RWPE2 (cell line): Measurements from ENCODE around the gene CCDC122.

ENCODE experiments used
- ATAC-seq: fragments of 200-7000 bp; cut with Tn5 transposase; 3 replicates; pipeline ENCODE4 v1.9.1; 2021; ENCODE audit warnings: low read depth
- DNase-seq: peaks from one replicate; pipeline ENCODE4 v3.0.0-alpha.2; 2020; ENCODE audit warnings: low spot score
- H3K27ac ChIP-seq: fragments of 450-650 bp; 2 replicates; pipeline ENCODE4 v1.5.1; 2017; ENCODE audit warnings: mild to moderate bottlenecking; ENCODE audit not compliant: poor library complexity, severe bottlenecking
- H3K27me3 ChIP-seq: fragments of 250-450 bp; sonication (Bioruptor Pico); 2 replicates; pipeline ENCODE4 v1.5.1; 2021; ENCODE audit warnings: mild to moderate bottlenecking, moderate library complexity; ENCODE audit not compliant: insufficient read depth, poor library complexity, severe bottlenecking
- H3K36me3 ChIP-seq: fragments of 250-450 bp; sonication (Bioruptor Pico); 2 replicates; pipeline ENCODE4 v1.5.1; 2020; ENCODE audit warnings: low read depth, mild to moderate bottlenecking, moderate library complexity
- H3K4me1 ChIP-seq: fragments of 250-450 bp; sonication (Bioruptor Pico); 2 replicates; pipeline ENCODE4 v1.5.1; 2021; ENCODE audit warnings: mild to moderate bottlenecking, moderate library complexity; ENCODE audit not compliant: insufficient read depth, poor library complexity, severe bottlenecking
- H3K4me3 ChIP-seq: fragments of 250-450 bp; sonication (Bioruptor Pico); 2 replicates; pipeline ENCODE4 v1.5.1; 2021; ENCODE audit warnings: mild to moderate bottlenecking, moderate library complexity; ENCODE audit not compliant: severe bottlenecking
- H3K9me3 ChIP-seq: fragments of 250-450 bp; sonication (Bioruptor Pico); 2 replicates; pipeline ENCODE4 v1.5.1; 2021; ENCODE audit warnings: mild to moderate bottlenecking, moderate library complexity; ENCODE audit not compliant: severe bottlenecking
- TF ChIP-seq, protein P1 (sequence below): fragments of 450-650 bp; IDR thresholded peaks from one replicate; pipeline ENCODE4 v1.5.1; 2017; ENCODE audit warnings: mild to moderate bottlenecking, moderate library complexity; ENCODE audit not compliant: poor library complexity, severe bottlenecking

CCDC122 gene

DNA sequence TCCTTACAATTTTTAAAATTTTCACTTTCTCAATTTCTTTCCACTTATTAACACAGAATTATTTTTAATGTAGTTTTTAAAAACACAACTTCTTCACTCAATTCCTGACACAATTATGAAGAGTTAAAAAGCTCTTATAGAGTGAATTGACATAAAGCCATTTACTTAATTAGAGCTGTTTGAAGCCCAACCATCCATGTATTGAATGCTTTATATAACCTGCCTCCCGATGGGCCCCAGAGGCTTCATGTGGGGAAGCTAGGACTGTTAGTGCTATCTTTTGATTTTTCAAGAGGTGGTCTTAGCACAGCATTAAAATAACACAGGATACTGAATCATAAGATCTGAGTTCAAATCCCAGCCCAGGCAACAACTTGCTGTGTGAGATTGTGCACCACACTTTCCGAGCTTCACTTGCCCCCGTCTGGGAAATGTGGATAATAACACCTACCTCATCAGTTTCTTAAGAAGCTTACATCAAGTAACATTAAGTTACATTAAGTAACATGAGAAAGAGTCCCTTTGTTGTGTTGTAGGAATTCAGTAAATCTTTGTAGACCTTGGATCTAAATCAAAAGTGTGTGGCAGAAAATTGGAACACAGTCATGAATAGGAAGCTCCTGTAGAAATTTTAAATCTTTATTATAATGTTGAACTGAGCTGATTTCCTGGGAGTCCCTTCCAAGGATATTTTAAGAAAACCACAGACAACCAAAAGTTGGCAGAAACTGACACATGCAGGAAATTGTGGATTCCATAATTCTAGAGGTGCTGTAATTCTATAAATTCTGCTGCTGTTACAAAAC is 87.3 kb downstream of the CCDC122 start:
- DNase-seq (no peak), ATAC-seq (no peak)
- H3K4me1 ChIP-seq: peaks cover 2% of the 10 kb centered on the region
- H3K36me3 ChIP-seq: no peaks in the 10 kb centered on the region
- TF ChIP-seq, protein P1, sequence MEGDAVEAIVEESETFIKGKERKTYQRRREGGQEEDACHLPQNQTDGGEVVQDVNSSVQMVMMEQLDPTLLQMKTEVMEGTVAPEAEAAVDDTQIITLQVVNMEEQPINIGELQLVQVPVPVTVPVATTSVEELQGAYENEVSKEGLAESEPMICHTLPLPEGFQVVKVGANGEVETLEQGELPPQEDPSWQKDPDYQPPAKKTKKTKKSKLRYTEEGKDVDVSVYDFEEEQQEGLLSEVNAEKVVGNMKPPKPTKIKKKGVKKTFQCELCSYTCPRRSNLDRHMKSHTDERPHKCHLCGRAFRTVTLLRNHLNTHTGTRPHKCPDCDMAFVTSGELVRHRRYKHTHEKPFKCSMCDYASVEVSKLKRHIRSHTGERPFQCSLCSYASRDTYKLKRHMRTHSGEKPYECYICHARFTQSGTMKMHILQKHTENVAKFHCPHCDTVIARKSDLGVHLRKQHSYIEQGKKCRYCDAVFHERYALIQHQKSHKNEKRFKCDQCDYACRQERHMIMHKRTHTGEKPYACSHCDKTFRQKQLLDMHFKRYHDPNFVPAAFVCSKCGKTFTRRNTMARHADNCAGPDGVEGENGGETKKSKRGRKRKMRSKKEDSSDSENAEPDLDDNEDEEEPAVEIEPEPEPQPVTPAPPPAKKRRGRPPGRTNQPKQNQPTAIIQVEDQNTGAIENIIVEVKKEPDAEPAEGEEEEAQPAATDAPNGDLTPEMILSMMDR: no peak
- H3K9me3 ChIP-seq: no peaks in the 10 kb centered on the region
- H3K4me3 ChIP-seq: no peak overlapping the region
- H3K27me3 ChIP-seq: no peaks in the 10 kb centered on the region
- H3K27ac ChIP-seq: no peak overlapping the region

DNA sequence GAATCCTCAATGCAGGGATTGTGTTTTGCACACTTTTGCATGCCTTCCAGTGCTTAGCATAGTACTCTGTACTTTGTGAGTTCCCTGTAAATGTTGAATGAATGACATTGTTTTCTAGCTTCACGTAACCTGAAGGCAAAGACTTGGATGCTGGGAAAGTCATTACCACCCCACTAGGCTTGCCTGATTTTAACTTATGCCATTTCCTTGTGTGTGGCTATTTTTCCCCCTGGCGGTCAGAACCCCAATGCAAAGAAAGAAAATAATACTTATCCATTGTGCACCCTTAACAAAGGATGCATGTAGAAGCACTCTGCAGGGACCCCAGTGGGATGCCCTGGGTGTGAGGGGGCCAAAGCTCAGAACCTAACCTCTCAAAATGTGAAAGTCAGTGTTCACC is 91.5 kb downstream of the CCDC122 start:
- Histone ChIP-seq H3K27ac (no peak overlapping the region), H3K36me3 (no peaks in the 10 kb centered on the region), H3K4me1 (peaks cover 2% of the 10 kb centered on the region), H3K27me3 (no peaks in the 10 kb centered on the region), H3K4me3 (no peak overlapping the region), H3K9me3 (no peaks in the 10 kb centered on the region)
- ATAC-seq (peak; percentile 11; the same call in 1 of the 3 replicates), DNase-seq (no peak)
- TF ChIP-seq, protein P1: peak; percentile 37

DNA sequence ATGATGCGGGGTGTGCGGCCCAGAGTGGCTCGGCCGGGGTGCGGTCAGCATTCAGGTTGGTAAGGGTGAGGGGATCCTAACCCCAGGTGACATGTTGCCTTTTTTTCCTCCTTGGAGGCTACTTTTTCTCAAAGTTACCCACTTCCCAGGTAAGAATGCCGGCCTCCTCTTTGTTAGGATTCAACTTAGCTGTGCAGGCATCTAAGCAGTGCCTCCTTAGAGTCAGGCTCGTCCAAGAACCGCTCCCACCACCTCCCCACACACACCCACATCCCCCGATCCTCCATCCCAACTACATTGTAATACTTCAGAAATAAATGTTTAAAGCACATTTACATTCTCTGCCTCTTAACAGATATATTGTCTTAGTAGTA is 92.0 kb downstream of the CCDC122 start:
- TF ChIP-seq, protein P1: no peak
- H3K27me3 ChIP-seq: no peaks in the 10 kb centered on the region
- no peak for DNase-seq
- no peak for ATAC-seq
- no peaks in the 10 kb centered on the region for H3K9me3 ChIP-seq
- H3K27ac ChIP-seq: no peak overlapping the region
- H3K4me1 ChIP-seq: peaks cover 3% of the 10 kb centered on the region
- H3K4me3 ChIP-seq: peak overlapping the region; percentile 39
- H3K36me3 ChIP-seq: no peaks in the 10 kb centered on the region

DNA sequence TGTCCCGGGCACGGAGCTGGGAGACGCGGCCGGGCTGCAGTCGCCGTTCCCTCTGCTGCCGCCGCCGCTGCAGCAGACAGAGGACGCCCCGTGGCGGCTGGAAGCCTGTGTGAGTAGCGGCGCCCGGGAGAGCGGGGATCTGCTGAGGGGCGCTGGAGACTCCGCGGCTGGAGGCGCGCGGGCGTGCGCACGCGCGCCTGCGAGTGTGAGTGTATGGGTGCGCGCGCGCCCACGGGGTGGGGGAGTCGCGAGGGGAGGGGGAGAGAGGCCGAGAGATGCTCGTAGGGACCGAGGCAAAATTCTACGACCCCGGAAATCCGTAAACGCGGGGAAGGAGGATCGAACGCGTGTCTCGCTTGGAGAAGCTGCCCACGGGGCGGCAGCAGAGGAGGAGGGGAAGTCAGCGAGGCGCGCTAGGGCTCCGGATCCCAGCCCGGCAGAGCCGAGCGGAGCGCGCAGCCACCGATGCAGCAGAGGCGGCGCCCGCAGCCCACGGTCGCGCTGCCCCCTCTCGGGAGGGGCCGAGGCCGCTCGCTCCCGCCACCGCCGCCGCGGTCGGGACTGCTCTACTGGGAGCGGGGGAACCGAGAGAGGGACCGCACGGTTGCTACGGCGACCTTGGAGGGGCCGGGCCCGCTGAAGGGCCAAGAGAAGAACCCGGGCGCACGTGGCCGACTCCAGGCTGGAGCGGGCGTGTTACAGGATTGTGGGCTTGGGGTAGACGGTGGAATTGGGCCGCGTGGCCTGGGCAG is 92.6 kb downstream of the CCDC122 start, which contains the start of gene ENOX1:
ENOX1 (minus strand) TSS at position 207 of the 752 bp plus-strand sequence.
- TF ChIP-seq, protein P1: peak; percentile 32
- Histone ChIP-seq H3K4me1 (peaks cover 6% of the 10 kb centered on the region), H3K27ac (no peak within 1 kb of the TSS), H3K9me3 (no peaks in the 10 kb centered on the region), H3K36me3 (no peaks in the 10 kb centered on the region), H3K27me3 (no peaks in the 10 kb centered on the region), H3K4me3 (peak within 1 kb of the TSS; percentile 39)
- DNase-seq: no peak
- ATAC-seq: peak; percentile 55
